HG03097 (cell line): Measurements from ENCODE around the gene UCP2.
"Not testable (repeated sequence)": the region's sequence is repeated elsewhere in the genome, so short reads cannot be mapped to it uniquely, and the experiment has no call there.

Source experiments
- ATAC-seq: cut with Tn5 transposase; IDR thresholded peaks from one replicate; pipeline ENCODE4 v1.9.1; 2021; ENCODE audit not compliant: unreplicated experiment, low FRiP score

The UCP2 gene

DNA sequence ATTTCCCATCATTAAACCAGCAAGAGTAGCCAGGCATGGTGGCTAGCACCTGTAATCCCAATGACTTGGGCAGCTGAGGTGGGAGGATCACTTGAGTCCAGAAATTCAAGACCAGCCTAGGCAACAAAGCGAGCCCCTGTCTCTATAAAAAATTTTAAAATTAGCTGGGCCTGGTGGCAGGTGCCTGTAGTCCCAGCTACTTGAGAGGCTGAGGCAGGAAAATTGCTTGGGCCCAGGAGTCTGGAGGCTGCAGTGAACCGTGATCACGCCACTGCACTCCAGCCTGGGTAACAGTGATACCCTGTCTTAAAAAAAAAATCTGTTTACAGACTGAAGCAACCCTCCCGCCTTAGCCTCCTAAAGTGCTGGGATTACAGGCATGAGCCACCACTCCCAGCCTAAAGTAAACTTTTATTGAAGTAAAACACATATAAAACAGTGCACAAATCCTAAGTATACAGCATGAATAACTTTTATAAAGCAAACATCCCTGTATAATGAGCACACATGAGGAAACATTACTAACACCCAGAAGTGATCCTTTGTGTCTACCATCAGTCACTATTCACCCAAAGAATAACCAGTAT lies 13.6 kb upstream of the UCP2 start:
- no peak for ATAC-seq

DNA sequence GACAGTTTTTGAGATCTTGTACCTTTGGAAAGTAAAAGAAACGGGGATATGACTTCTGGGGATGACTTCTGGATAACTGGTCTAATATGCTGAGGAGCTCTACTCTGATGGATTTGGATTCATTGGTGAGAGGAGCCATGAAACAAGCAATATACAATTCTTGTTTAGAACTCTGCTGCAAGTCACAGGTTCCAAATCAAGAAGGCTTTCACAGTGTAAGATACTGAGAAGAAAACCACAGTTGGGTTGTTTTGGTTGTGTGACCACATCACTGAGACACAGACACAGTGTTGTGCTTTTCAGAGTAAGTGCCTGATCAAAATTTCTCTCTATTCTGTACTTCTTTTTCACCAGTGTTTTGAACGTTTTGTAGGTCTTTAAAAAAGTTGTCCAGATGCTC lies 13.1 kb upstream of the UCP2 start:
- no peak for ATAC-seq

DNA sequence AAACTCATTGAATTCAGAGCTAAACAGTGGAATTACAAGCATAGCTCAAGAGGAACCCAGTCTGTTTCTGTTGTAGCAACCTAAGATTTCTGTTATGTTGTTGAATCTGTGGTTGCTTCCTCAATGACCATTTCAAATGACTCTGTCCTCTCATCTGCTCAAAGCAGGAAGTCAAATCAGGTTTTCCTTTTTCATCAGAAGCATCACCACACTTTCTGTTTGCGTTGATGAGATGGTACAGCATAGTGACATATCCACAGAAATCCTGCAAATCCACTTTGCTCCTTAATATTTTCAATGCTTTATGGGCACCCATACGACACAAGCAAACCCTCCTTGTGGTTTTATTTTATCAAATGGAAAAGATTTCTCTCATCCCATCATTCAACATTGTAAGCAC lies 12.6 kb upstream of the UCP2 start:
- ATAC-seq, result no peak

DNA sequence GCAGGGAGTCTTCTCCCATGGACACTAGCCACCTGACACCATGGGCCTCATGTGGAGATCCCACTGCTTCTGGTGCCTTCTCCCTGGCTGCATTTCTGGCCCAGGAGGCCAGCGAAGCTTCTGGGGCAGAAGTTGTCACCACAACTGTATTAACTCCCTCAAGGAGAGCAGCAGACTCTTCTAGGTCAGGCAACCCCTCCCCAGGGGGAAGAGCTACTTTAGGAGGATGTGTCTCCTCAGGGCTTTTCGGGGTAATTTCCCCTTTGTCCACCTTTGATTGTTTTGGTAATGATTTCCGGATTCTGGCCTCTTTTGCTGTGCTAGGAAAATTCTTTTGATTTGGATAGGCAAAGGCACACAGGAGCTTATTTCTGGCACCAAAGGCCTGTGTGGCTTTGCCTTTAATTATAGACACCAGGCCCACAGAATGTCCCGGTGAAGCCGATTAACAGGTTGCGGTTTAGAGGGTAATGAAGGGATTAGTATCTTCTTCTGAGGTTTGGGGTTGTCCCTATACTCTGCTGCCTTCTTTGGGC lies 8.9 kb upstream of the UCP2 start:
- ATAC-seq, result no peak

DNA sequence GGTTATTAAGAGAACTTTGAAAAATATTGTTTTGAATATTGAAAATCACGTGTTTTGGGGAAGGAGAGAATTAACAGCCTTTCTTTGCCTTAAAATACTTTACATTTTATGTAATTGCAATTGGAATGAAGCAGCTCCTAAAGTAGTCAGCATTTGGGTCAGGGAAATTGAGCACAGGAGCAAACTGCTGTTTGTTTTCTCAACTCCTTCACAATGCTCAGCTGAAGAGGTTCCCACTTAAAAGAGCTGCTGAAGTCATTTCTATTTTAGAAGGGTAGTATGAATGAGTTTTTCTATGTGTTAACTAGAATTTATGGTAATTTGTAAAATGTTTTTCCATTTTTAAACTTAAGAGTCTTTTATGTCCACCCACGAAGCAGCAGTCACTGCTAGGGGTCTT lies 8.1 kb upstream of the UCP2 start:
- no peak for ATAC-seq

DNA sequence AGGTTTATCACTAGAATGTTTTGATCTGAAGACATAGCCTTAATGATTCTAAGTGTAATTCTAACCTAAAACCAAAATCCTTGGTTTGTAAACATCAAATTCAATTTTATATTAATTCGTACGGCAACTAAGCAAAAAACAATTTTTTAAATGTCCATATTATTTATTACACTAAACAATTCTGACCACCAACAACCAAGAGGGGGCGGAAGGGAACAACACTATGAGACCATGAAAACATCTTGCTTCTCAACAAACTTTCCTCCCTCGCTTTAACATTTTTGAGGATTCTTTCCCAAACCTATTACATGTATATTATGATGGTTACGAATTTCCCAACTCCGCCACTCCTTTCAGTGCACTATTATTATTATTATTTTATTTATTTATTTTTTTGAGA lies 6.5 kb upstream of the UCP2 start:
- ATAC-seq, result no peak

DNA sequence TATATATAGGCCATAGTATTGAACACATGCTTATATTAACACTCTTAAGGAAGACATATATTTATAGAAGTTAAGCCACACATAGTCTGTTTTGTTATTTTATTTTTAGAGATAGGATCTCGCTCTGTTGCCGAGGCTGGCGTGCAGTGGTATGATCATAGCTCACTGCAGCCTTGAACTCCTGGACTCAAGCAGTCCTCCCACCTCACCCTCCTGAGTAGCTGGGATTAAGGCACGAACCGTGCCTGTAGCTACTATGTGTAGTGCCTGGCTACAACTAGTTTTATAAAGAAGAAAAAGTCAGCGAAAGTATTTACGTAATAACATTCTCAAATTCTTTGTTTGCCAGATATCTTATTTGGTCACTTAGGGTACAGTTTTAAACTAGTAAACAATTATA lies 5.6 kb upstream of the UCP2 start:
- no peak for ATAC-seq

DNA sequence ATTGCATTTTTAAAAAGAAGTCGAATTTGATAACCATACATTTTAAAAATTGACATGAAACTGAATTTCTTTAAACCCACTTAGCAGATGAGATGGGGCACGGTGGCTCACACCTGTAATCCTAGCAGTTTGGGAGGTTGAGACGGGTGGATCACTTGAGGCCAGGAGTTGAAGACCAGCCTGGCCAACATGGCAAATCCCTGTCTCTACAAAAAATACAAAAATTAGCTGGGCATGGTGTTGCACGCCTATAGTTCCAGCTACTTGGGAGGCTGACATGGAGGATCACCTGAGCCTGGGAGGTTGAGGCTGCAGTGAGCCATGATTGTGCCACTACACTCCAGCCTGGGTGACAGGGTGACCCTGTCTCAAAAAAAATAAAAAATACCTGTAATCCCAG lies 3.0 kb upstream of the UCP2 start:
- ATAC-seq, result not testable (repeated sequence)

DNA sequence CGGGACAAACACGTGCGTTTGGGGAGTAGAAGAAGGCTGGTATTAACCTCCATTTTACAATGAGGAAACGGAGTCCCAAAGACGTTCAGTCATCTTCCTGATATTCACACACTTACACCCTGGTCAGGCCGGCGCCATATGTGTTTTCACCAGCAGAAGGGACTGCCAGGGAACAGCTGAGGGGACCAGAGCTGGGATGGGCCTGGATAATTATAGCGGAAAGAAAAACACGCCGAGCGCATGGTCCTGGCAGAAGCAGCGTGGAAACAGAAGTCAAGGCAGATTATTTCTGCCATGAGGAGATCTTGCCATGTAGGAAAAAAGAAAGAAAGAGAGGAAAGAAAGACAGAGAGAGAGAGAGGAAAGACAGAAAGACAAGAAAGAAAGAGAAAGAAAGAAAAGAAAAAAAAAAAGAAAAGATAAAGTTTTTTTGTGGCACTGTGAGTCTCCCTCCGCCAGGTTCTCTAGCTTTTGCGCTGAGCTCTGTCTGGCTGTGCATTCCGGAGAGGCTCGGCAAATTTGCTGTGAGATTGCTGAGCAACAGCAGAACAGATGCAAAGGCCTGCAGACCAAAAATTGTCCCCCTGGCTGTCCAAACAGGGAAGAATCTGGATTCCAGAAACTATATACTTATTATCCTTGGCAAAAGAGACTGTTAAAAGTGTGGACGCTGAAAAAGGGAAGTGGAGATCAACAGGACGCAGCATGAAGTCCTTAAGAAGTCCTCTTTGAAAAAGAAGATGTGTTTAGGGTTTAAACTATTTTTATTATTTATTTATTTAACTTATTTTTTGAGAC lies 1.3 kb upstream of the UCP2 start:
- ATAC-seq, result no peak

DNA sequence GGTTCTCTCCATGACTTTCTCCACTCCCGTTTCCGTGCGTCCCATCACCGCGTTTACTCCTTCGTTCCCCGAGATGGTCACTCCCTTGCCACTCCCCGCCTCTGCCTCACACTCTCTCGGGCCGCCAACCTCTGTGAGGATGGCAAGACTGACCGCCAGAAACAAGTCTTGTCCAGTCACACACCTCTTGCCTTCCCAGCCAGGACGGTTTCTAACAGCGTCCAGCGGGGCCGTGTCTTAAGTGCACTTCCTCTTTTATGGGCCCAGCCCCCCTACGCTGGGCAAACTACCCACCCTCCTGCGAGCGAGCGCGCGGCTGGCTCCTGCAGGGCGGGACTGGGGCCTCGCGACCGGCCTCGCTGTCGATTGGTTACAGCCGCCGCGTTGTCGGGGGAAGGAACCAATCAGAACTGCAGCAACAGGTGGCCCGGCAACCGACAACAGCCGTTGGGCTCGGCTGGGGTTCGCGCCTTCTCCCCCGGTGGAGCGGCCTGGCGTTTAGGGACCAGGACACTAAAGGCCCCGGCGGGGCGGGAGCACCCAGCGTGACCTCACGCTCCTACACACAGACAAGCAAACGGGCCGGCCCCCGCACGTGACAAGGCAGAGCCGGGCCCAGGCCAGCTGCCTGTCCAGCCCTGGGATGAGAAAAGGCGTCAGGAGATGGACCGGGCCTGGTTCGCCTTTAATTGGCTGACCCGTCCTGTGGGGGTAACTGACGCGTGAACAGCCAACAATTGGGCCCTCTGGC lies 522 bp upstream of the UCP2 start:
- peak; percentile 67 for ATAC-seq

DNA sequence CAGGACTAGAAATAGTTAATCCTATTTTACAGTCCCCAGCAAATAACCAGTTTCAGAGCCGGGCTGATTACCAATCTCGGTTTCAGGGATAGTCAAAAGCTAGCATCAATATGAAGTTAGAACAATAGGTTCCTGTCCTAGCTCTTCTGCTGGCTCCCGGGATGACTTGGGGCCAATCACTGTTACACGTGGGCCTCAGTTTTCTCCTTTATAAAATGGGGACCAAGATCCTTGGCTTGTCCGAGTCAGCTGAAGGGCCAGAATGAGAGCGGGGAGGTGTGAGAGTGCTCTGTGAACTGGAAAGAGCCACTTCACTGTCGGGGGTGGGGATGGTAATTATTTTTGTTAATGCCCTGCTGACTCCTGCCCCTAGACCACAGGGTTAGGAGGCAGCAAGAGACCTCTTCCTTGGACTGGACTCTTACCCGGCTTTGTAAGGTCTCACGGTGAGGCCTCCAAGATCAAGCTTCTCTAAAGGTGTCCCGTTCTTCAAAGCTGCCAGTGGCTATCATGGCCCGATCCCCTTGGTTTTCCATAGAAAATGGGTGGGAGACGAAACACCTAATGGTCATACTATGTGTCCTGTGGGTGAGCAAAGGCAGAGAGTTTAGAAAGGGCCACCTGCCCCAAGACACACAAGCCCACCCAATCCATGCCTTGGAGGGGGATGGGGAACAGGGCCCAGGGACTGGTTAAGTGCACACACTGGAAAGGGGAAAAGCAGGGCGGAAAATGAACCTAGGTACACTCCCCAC lies 1.4 kb downstream of the UCP2 start:
- no peak for ATAC-seq

DNA sequence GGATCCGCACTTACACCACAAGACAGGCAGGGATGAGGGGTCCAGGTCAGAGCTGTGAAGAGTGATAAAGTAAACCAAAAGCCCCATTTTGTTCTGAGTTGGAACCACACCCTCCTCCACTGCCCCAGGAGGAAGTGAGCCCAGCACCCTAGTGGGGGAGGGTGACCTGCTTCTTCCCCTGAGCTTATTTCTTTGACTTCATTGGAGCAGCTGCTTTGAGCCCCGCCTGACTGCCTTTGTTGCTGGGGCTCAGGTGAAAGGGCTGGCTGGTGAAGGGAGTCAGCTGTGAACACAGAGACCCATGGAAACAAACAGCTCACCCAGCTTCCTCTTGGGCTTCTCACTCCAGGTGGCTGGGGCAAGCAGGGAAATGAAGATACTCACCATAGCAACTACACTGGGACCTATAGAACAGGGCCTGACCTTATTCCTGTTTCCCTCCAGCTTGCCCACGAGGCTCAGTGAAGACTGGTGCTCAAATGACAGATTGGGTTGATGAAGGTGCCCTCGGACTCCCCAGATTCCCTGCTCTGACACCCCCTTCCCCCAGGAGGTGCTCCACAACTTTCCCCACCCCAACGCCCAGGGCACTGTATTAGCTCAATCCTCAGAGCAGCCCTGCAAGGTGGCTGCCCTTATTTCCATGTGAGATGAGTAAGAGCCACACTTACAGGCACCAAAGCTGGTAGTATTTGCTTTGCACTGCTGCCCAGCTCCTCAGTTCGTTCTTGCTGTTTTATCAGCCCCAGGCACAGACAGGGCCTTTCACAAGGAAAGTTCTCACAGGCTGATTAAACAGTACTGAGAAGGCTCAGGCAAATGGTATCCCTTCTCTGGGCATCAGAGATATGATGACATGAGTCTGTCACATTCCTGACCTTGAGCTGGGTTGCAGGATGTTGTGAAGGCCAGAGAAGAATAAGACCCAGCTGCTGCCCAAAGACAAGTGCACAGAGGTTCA lies 2.4 kb downstream of the UCP2 start:
- no peak for ATAC-seq

DNA sequence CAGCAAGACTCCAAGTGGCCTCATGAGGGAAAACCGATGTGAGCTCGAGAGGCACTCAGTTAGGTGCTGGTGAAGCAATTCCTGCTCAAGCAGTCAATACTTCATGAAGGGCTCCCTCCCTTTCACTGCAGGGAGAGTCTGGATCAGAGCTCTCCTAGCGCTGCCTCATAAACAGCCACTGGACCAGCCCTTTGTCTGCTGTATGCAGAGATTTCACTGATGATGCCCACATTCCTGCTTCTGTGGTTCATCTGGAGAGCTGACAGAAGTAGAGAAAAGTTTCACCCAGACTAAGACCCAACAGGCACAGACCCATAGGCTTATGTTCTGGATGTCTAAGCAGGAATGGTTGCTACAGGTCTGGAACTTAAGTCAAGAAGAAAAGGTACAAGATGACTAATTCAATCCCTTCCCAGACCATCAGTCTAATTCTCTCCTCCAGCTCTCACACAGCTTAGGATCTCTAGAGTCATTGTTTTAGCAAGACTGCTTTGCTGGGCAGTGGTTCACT lies 4.0 kb downstream of the UCP2 start:
- no peak for ATAC-seq

DNA sequence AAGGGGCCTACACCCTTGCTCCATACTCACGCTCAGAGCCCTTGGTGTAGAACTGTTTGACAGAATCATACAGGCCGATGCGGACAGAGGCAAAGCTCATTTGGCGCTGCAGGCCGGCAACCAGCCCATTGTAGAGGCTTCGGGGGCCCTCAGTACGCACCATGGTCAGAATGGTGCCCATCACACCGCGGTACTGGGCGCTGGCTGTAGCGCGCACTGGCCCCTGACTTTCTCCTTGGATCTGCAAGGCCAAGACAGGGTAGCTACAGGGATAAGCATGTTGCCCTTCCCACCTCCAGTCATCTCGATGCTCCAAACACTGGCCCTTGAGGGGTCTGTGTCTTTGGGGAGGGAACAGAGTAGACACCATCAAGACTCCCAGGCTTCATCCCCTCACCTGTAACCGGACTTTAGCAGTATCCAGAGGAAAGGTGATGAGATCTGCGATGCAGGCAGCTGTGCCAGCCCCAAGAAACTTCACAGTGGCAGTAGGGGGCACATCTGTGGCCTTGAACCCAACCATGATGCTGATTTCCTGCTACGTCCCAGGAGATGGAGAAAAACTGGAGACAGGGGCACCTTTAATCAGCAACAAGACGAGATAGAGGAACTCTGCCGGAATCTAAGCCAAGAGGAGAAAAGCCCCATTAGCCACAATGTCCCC lies 4.7 kb downstream of the UCP2 start:
- ATAC-seq, result no peak

DNA sequence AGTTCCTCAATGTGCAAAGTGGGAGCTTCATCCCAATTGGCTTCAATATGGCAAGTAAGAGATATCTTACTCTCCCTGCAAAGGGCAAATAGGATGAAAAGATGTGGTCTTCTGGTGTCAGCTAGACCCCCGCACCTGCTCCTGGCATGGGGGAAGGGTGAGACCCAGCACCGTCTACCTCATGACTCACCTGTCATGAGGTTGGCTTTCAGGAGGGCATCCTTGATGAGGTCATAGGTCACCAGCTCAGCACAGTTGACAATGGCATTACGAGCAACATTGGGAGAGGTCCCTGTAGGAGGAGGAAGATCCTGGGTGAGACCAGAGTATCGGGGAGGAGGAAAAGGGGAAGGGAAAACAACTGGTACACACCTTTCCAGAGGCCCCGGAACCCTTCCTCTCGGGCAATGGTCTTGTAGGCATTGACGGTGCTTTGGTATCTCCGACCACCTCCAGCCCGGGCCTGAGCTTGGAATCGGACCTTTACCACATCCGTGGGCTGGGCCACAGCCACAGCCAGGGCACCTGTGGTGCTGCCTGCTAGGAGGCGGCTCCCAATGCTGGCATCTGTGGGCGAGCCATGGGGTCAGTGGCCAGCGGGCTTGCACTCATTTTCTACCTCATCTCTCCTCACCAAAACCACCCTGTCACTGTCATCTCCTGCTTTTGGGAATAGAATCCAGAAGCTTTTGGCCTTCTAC lies 6.0 kb downstream of the UCP2 start:
- no peak for ATAC-seq

DNA sequence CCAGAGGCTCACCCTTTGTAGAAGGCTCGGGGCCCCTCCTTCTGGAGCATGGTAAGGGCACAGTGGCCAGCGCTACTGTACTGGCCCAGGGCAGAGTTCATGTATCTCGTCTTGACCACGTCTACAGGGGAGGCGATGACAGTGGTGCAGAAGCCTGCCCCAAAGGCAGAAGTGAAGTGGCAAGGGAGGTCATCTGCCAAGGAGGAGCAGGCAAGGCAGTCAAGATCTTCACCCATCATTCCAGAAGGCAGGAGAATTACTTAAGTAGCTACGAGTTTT lies 7.2 kb downstream of the UCP2 start:
- ATAC-seq, result no peak

DNA sequence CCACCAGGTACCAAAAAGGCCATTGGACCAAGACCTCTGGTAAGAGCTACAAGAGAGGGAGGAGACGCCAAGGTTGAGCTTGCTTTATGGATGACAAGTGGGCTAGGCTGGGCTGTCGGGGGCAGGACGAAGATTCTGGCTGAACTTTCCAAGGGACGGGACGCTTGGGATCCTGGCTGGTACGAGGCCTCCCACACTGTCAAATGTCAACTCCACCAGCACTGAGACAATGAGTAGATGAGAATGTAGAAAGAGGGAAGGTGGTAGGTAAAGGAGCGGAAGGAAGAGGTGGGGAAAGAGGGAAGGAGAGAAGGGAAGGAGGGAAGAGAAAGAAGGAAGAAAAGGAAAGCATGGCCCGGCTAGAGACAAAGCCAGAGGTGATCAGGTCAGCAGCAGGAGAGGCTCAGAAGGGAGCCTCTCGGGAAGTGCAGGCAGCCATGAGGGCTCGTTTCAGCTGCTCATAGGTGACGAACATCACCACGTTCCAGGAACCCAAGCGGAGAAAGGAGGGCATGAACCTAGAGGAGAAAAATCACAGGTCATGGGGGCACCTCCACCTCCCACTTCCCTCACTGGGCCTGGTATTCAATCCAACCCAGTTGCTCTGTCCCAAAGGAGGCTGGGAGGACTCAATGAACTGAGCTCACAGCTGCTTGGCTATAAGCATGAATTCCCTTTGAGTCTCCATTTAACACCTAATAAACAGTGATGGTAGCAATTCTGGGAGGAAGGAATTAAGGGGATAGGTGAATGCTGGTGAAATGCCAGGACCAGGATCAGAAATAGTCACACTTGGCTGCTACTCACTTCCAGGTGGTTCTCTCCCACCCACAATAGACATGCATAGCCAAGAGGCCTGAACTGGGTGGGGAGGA lies 7.8 kb downstream of the UCP2 start:
- no peak for ATAC-seq
